ENCODE results near the gene SDK2.

Gene SDK2

DNA sequence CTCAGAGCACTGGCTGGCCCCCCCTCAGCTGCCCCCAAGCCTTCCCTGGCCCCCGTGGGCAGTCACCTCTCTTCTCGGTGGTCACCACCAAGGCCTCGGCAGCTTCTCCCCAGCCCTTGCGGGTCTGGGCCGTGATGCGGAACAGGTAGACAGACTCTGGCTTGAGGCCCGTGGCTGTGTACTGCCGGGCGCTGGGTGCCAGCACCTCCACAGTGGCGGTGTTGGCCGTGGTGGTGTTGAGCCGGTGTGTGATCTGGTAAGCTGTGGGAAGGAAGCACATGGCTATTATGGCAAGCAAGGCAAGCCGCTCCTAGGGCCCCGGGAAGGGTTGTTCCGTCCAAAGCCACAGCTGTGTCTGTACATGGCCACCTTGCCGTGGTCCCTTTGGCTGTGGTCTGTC is 254.0 kb downstream of the SDK2 start:
- DNase-seq (ENCODE audit: low spot score) = no peak
- in situ Hi-C loops (cut with MboI; ENCODE audit: low sequenced_read_pairs, unreplicated experiment) = no loop called here
- TF ChIP-seq, protein P1, sequence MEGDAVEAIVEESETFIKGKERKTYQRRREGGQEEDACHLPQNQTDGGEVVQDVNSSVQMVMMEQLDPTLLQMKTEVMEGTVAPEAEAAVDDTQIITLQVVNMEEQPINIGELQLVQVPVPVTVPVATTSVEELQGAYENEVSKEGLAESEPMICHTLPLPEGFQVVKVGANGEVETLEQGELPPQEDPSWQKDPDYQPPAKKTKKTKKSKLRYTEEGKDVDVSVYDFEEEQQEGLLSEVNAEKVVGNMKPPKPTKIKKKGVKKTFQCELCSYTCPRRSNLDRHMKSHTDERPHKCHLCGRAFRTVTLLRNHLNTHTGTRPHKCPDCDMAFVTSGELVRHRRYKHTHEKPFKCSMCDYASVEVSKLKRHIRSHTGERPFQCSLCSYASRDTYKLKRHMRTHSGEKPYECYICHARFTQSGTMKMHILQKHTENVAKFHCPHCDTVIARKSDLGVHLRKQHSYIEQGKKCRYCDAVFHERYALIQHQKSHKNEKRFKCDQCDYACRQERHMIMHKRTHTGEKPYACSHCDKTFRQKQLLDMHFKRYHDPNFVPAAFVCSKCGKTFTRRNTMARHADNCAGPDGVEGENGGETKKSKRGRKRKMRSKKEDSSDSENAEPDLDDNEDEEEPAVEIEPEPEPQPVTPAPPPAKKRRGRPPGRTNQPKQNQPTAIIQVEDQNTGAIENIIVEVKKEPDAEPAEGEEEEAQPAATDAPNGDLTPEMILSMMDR (IDR thresholded peaks at IDR 0.05; ENCODE audit: borderline replicate concordance, control extremely low read depth, extremely low read depth, insufficient read depth, missing control alignments) = no peak

DNA sequence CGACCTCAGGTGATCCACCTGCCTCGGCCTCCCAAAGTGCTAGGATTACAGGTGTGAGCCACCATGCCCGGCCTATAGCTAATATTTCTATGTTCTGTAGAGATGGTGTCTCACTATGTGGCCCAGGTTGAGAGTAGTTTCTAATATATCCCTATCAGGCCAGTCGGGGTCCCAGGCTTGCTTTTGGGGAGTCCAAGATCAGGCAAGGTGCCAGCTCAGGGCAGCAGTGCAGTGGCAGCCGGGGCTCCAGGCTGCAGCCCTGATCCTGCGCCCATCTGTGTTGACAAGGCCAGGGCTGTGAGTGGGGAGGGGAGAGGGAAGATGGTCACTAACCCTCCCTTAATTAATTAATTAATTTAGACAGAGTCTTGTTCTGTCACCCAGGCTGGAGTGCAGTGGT is 254.8 kb downstream of the SDK2 start:
- no peak for DNase-seq (ENCODE audit: low spot score)
- in situ Hi-C loops (cut with MboI; ENCODE audit: low sequenced_read_pairs, unreplicated experiment) = no loop called here
- TF ChIP-seq, protein P1 (IDR thresholded peaks at IDR 0.05; ENCODE audit: borderline replicate concordance, control extremely low read depth, extremely low read depth, insufficient read depth, missing control alignments) = no peak

DNA sequence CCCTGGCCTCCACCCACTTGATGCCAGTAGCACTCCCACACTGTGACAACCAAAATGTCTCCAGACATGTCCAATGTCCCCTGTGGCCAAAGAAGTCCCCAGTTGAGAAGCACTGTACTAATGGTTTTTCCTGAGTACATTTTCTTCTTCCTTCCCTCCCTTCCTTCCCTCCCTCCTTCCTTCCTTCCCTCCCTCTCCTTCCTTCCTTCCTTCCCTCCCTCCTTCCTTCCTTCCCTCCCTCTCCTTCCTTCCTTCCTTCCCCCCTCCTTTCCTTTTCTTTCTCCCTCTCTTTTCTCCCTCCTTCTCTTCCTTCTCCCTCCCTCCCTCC is 255.7 kb downstream of the SDK2 start:
- DNase-seq (ENCODE audit: low spot score) = no peak
- in situ Hi-C loops (cut with MboI; ENCODE audit: low sequenced_read_pairs, unreplicated experiment) = no loop called here
- TF ChIP-seq, protein P1 (IDR thresholded peaks at IDR 0.05; ENCODE audit: borderline replicate concordance, control extremely low read depth, extremely low read depth, insufficient read depth, missing control alignments) = no peak

DNA sequence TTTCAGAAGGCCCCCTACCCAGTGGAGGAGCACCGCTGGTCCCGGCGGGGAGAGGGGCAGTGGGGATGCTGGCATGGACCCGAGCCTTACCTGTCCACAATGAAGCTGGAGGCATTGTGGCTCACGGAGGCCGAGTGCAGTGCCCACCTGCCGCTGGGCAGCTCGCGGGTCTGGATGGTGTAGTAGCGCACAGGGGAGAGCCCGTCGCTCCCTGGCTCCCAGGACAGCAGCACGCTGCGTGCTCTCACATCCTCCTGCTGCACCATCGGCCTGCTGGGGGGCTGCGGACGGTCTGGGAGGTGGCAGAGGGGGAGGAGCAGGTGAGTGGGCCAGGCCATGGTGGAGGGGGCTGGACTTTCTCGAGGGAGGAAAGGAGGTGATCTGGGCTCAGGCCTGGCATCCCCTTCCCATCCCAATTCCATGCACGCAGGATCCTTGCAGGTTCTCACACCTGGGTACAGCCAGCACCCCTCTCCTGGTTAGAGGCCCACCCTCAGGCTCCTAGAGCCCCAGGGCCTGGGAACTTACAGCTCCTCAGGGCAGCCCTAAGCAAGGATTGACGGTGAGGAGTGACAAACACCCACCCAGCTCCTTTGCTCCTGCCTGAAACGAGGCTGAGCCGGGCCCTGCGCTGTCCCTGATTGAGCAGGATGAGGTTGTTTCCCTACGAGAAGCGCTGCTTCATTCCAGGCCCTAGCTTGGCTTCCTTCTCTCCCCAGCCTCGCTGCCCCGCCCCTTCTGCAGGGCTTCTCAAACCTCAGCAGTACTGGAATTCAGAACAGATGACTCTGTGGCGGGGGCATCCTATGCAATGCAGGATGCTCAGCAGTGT is 256.3 kb downstream of the SDK2 start:
- no peak for DNase-seq (ENCODE audit: low spot score)
- in situ Hi-C loops (cut with MboI; ENCODE audit: low sequenced_read_pairs, unreplicated experiment) = no loop called here
- TF ChIP-seq, protein P1 (IDR thresholded peaks at IDR 0.05; ENCODE audit: borderline replicate concordance, control extremely low read depth, extremely low read depth, insufficient read depth, missing control alignments) = no peak

DNA sequence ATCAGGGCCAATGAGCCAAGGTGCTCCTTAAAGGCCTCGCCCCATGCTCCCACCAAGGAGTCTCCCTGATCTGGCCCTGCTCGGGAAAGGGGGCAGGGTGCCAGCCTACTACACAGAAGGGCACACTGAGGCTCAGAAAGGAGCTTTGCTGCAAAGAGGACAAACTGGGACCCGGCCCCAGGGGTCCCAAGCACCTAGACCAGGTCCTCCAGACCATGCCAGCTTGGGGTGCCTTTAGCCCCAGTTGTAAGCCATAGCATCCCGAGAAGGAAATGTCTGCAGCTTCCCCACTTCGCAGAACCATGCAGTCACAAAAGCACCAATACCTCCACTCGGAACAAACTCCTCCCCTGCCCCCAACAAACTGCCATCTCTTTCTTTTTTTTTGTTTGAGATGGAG is 257.7 kb downstream of the SDK2 start:
- DNase-seq (ENCODE audit: low spot score) = no peak
- TF ChIP-seq, protein P1 (IDR thresholded peaks at IDR 0.05; ENCODE audit: borderline replicate concordance, control extremely low read depth, extremely low read depth, insufficient read depth, missing control alignments) = no peak
- in situ Hi-C loops (cut with MboI; ENCODE audit: low sequenced_read_pairs, unreplicated experiment) = no loop called here

DNA sequence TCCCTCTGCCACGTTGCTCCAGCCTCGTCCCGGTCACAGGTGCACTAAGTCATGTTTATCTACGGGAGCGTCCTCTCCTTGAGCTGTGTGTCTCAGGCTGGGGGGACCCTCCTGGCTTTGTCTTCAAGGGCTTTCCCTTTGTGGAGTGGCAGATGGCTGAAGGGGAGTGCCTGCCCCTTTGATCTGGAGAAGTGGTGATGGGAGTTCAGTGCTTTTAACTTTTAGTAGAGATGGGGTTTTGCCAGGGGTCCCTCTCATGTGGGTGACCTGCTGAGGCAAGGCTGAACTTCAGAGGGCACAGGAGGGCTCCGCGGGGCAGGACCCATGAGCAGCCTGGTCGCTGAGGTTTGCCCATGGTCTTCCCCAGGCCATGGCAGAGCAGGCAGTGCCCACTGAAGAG is 259.3 kb downstream of the SDK2 start:
- no peak for DNase-seq (ENCODE audit: low spot score)
- in situ Hi-C loops (cut with MboI; ENCODE audit: low sequenced_read_pairs, unreplicated experiment) = no loop called here
- TF ChIP-seq, protein P1 (IDR thresholded peaks at IDR 0.05; ENCODE audit: borderline replicate concordance, control extremely low read depth, extremely low read depth, insufficient read depth, missing control alignments) = no peak
